ENCODE measurements around the gene NGDN.

- TF ChIP-seq CTCF (IDR thresholded peaks at IDR 0.05; ENCODE audit: extremely low read depth in 1 of 2, insufficient read depth in 1 of 2, low read depth in 1 of 2, low read length in 2 of 2) (no peak), MAX (IDR thresholded peaks at IDR 0.05; ENCODE audit: insufficient read depth, insufficient read length) (no peak)
These were observed 19.1 kb upstream of the NGDN start for GRCh38 chr14:23450379-23450778.
